DLD1 (cell line): ENCODE results near the gene UBE2E1.

ENCODE experiments used
- in situ Hi-C: cut with HindIII; loops from 2 replicates; pipeline ENCODE4 v1.10.0; 2017; ENCODE audit warnings: low sequenced_read_pairs

Gene UBE2E1

DNA sequence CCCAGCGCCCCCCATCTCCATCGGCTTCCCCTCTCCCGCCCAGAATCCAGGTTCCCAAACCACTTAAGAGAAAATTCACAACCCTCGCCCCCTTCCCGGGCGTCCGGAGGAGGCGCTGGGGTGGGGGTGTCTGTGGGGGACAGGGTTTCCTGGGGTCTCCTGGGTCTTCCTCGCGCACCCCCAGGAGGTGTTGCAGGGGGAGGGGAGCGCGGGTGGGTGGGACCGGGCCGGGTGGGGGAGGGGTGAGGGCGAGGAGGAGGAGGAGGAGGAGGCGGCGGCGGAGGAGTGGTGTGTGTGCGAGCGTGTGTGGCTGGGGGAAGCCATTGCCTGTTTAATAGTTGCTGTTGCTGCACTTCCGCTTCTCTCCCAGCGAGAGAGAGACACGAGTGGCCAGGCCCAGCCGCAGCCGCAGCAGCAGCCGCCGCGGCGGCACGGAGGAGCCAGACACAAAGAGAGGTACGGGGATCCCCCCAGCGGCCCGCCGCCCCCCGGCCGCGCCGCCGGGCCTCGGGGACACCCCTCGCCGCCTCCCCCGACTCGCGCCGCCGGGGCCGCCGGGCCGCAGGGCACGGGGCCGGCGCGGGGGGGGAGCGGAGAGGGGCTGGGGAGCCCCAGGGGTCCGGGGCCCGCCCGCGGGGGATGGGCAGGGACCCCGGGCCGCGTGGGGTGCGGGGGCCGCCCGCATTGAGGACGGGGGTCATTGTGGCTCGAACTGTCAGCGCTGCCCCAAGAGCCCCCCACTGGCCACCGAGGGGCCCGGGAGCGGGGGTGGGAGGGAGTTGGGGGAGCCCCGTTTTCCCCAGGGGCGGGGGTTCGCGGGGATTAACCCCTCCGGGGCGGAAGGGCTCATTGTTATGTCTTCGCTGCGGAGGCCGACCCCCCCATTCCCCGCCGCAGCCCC lies at the start of gene UBE2E1:
TSS of gene UBE2E1 (plus strand) at position 323 of the 901 bp plus-strand sequence. CDS start 1,315 bp downstream, outside the sequence.
- in situ Hi-C loops = no loop called here

- in situ Hi-C loops = no loop called here
Observed at GRCh38 chr3:23756206-23756840, 49.4 kb upstream of the UBE2E1 start.

DNA sequence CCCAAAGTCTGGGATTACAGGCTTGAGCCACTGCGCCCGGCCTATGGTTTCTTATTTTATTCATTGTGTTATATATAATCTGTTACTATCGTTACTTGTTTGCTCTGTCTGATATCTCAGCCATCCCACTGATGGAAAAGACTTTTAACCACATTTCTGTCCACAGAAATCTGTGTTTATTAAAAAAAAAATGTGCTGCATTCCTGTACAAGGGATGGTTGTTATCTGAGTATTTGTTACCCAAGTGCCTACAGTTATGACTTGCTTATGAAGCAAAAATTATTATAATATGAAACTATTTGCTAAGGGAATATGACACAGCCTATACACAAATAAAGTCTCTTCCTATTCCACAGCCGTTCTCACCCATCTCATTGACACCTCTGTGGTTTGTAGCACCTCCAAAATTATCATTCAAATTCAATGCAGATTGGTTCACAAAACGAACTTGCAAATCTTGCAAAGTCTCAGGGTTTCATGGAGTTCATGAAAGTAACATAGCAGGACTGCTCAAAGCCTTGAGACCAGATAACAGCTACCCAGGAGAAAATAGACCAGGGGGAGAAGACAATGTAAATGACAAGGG lies 47.4 kb upstream of the UBE2E1 start:
- in situ Hi-C loops = no loop called here

GRCh38 chr3:23760325-23760724 lies 45.4 kb upstream of the UBE2E1 start:
- in situ Hi-C loops = no loop called here

DNA sequence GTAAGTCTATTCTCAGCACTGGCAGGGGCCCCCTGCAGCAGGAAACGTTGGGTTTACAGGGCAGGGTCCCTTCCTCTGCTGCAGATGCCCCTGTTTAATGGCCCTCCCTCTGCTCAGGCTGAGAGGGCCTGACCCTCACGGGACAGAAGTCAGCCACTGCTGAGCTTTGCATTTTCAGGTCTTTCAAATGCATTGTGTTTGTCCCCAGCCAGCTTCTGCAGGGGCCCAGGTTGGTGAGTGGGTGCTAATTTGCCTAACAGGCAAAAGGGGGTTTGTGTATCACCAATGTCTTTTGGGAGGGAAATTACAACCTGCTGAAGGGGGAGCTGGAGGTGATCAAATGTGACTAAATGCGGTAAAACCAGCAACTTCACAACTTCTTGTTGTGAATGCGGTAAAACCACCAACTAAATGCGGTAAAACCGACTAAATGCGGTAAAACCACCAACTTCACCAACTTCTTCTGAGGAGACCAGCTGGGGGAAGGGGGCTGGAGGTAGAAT lies 44.8 kb upstream of the UBE2E1 start:
- in situ Hi-C loops = no loop called here

DNA sequence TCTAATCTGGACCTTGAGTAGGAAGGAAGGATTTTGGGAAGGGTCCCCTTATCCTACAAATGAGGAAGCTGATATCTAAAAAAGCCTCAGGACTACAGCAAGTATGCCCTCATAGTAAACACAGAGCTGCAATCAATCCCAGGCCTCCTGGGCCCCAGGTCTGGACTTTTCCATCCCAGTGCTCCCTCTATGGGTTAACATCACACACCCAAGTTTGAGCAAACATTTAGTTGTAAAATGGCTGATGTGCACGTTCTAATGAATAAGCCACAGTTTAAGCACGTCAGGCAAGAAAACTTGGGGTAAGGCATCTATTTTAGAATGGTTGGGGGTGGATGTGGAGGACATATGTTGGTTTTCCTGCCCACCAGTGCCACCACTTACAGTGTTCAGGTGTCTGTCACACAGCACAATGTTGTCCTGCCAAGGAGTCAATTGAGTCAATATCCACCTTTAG lies 44.3 kb upstream of the UBE2E1 start:
- in situ Hi-C loops = no loop called here

- in situ Hi-C loops = no loop called here
Observed at GRCh38 chr3:23762214-23762613, 43.5 kb upstream of the UBE2E1 start.

DNA sequence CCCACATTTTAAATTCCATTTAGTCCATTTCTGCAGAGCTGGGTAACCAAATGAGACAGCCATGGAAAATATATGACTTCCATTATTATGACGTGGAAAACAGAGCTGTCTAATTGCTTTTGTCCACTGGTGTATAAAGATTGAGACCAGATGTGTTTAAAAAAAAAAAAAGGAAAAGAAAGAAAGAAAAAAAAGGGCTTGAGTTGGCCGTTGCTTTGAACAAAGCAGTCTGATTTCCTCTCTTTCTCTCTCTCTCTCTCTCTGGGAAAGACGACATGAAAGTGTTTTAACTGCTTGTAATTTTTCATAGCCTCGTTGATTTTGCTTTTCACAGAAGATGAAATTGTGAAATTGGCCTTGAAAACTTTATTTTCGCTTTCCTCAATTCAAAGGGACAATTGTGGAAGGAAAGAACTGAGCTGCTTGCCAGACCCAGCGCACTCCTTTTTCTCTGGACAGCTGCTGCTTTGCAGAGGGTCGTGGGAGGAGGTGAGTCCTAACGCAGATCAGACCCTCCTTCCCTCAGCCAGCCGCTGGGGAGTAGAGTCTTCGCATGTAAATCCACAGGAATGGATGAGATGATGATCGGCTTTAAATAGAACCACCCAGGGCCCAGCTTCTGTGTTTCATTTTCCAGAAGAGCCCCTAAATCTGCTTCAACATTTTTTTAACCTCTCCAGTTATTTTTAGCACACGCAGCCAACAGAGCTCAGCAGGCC lies 42.8 kb upstream of the UBE2E1 start:
- in situ Hi-C loops = no loop called here

GRCh38 chr3:23764407-23764806 lies 41.3 kb upstream of the UBE2E1 start:
- in situ Hi-C loops = no loop called here

DNA sequence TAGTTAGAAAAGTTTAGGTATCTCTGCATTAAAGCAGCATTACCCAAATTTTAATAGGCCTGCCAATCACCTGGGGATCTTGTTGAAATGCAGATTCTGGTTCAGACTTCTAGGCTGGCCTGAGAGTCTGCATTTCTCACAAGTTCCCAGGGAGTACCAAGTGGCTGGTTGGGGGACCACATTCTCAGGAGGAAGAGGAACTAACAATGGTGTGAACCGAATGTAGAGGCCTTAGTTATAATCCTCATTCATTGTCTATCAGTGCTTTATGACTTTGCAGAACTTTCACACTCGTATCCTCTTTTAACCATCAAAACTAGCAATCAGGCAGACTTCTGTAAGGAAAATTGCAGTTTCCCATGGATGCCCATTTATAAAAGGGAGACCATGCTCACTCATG lies 38.2 kb upstream of the UBE2E1 start:
- in situ Hi-C loops = no loop called here

- in situ Hi-C loops = no loop called here
Observed at GRCh38 chr3:23775254-23775909, 30.4 kb upstream of the UBE2E1 start.

DNA sequence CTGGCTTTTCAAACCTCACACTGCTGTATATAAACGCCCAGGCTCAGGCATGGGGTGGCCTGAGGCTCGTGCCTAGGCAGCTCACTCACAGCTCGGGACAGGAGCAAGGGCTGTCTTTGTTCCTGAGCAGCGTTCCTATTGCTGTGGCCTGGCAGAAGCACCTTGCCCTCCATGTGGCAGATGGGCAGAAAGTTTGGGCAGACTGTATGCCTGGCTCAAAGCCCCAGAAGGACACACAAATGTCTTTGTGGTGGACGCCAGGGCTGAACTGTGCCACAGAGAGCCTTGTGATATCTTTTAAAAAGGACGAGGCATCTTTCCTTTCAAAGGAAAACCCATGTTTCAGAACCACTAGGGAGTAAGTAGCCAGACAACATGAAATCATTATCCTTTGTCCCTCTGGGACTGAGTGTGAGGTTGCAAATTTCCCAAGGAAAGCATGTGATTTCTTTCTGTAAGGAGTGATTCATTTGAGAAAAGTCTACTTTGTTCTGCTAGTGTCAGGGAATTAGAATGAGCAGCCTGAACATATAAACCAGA lies 29.3 kb upstream of the UBE2E1 start:
- in situ Hi-C loops = no loop called here

DNA sequence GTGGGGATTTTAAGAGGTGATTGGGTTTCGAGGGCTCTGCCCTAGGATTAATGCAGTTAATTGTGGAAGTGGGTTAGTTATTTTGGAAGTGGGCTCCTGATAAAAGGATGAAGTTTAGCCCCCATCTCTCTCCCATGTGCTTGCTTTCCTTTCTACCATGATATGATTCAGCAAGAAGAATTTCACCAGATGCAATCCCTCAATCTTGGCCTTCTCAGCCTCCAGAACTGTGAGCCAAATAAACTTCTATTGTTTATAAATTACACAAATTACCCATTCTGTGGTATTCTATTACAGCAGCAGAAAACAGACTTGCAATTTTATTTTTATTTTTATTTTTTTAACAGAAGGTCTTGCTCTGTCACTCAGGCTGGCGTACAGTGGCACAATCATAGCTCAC lies 27.3 kb upstream of the UBE2E1 start:
- in situ Hi-C loops = no loop called here

DNA sequence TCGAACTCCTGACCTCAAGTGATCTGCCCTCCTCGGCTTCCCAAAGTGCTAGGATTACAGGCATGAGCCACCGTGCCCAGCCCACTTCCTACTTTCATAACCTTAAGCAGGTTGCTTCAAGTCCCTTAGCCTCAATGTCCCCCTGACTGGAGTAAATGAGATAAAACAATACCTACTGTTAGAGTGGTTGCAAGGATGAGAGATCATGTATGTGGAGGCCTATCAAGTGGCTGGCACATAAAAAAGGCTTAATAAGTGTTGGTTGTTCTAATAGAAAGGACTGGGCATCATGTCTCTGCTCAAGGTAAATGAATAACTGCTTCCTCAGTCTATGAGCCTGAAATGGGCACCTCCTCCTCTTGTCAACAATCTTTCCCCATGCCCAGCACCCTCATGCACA lies 25.9 kb upstream of the UBE2E1 start:
- in situ Hi-C loops = no loop called here

DNA sequence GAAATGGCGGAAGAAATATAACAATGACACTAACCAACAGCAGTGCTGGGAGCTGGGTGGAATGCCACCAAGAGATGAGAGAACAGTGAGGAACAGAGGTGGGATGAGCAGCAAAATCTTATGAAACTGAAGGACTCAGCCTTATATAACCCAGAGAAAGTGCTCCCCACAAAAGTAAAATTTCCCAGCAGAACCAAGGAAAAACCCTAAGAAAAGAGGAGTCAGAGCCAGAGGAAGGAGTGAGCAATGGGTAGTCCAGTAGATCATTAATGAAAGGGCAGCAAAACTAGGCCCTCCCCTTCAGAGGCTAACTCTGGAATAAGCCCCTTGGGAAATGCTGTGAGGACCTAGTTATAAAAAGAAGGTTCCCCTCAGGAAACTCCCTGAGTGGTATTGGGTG lies 24.7 kb upstream of the UBE2E1 start:
- in situ Hi-C loops = no loop called here

GRCh38 chr3:23781871-23782270 lies 23.9 kb upstream of the UBE2E1 start:
- in situ Hi-C loops = no loop called here

- in situ Hi-C loops = no loop called here
Observed at GRCh38 chr3:23785097-23785645, 20.6 kb upstream of the UBE2E1 start.

GRCh38 chr3:23785882-23786281 lies 19.9 kb upstream of the UBE2E1 start:
- in situ Hi-C loops = no loop called here

GRCh38 chr3:23791678-23792077 lies 14.1 kb upstream of the UBE2E1 start:
- in situ Hi-C loops = no loop called here
